ENCODE measurements around the gene SSX7.
"Not testable (repeated sequence)": the region's sequence is repeated elsewhere in the genome, so short reads cannot be mapped to it uniquely, and the experiment has no call there.

The SSX7 gene

GRCh38 chrX:52654800-52655199 is at the start of gene SSX7:
TSS of gene SSX7 (minus strand) at chrX:52654900. CDS start at chrX:52653472, 1,428 bp downstream.
- in situ Hi-C loops (cut with MboI; ENCODE audit: low pct_unique_long_range_greater_than_20kb, low sequenced_read_pairs, unreplicated experiment); DNase-seq (ENCODE audit: low spot score): not testable (repeated sequence)

DNA sequence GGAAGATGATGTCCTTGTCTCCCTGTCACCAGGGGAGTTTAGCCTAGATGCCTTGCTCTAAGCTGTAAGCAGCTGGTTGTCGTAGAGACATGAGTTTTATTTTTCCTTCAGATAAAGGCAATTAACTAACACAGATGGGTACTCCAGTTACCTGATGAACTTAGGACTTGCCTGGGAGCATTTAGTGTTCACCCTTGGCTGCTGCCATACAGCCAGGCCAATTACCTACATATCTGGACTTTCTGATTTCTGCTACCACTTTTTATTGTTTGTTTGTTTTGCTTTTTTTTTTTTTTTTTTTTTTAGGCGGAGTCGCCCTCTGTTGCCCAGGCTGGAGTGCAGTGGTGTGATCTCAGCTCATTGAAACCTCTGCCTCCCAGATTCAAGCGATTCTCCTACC is 37.3 kb upstream of the SSX7 start:
- DNase-seq (ENCODE audit: low spot score); in situ Hi-C loops (cut with MboI; ENCODE audit: low pct_unique_long_range_greater_than_20kb, low sequenced_read_pairs, unreplicated experiment): not testable (repeated sequence)

DNA sequence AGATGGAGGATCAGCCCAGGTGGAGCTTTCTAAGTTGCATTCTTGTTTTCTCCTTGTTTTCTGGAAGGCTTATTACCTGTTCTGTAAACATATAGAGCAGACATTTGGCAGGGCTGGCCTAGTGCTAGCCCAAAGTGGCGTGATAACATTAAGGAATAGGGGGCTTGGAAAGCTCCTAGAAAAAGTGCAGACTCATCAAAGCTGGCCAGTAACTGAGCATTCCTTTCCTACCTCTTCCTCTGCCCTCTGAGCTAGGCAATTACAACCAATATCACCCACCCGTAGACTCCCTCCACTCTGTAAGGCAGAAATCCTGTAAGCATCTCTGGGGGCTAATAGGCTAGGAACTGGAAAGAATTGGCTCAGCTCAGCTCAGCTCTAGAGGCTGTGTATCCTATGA is 7.5 kb upstream of the SSX7 start:
- in situ Hi-C loops (cut with MboI; ENCODE audit: low pct_unique_long_range_greater_than_20kb, low sequenced_read_pairs, unreplicated experiment); DNase-seq (ENCODE audit: low spot score): not testable (repeated sequence)

- DNase-seq (ENCODE audit: low spot score); in situ Hi-C loops (cut with MboI; ENCODE audit: low pct_unique_long_range_greater_than_20kb, low sequenced_read_pairs, unreplicated experiment): not testable (repeated sequence)
Observed at GRCh38 chrX:52655475-52655874, 775 bp upstream of the SSX7 start.

DNA sequence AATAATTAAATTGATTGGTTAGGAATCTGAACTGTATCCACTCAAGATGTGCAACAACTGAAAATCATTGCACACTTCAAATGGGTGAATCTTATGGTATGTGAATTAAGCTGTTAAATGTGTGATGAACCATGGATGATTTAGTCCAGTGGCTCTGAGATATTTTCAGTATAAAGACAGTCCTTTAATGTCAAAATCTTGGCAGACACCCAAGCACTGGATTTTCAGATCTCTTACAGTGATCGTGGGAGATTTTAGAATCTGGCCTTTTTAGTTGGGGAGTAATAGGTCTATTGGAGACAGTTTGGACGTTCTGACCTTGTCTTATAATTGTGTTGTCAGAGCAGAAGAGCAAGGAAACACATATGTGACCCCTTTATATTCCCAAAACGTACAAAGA is 4.0 kb downstream of the SSX7 start:
- in situ Hi-C loops (cut with MboI; ENCODE audit: low pct_unique_long_range_greater_than_20kb, low sequenced_read_pairs, unreplicated experiment); DNase-seq (ENCODE audit: low spot score): not testable (repeated sequence)

DNA sequence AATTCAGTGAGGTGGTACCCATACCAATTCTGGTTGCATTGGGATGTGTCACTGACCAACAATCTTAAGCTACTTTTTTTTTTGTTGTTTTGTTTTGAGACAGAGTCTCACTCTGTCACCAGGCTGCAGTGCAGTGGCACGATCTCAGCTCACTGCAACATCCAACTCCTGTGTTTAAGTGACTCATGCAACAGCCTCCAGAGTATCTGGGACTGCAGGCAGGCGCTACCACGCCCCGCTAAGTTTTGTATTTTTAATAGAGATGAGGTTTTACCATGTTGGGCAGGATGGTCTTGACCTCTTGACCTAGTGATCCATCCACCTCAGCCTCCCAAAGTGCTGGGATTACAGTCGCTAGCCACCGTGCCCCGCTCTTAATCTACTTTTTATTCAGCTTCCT is 5.7 kb downstream of the SSX7 start:
- DNase-seq (ENCODE audit: low spot score); in situ Hi-C loops (cut with MboI; ENCODE audit: low pct_unique_long_range_greater_than_20kb, low sequenced_read_pairs, unreplicated experiment): not testable (repeated sequence)

DNA sequence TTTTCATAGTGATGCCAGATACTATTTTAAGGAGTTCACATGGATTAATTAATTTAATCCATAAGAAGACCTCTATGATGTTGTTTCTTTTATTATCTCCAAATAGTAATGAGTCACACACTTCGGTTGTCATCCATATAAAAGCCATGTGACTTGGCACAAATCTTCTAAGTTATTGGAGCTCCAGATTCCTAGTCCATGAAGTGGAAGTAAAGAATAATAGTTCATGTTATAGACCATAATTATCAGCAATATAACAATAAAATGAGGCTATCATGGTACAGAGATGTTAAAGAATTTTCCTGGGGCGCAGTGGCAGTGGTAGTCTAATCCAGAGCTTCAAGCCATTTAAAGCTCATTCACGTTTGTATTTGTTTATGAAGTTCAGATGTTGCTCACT is 26.2 kb downstream of the SSX7 start:
- in situ Hi-C loops (cut with MboI; ENCODE audit: low pct_unique_long_range_greater_than_20kb, low sequenced_read_pairs, unreplicated experiment) = not testable (repeated sequence)

DNA sequence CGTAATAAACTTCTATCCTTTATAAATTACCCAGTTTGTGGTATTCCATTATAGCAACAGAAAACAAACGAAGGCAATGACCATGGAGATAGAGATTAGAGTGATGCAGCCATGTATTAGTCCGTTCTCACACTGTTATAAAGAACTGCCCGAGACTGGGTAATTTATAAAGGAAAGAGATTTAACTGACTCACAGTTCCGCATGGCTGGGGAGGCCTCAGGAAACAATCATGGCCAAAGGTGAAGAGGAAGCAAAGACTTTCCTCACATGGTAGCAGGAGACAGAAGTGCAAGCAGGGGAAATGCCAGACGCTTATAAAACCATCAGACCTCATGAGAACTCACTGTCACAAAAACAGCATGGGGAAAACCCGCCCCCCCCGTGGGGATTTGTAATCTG is 34.0 kb downstream of the SSX7 start:
- in situ Hi-C loops (cut with MboI; ENCODE audit: low pct_unique_long_range_greater_than_20kb, low sequenced_read_pairs, unreplicated experiment); DNase-seq (ENCODE audit: low spot score): not testable (repeated sequence)

More for the DNA sequence above, 26.2 kb downstream of the SSX7 start:
- not testable (repeated sequence) for DNase-seq (ENCODE audit: low spot score)

DNA sequence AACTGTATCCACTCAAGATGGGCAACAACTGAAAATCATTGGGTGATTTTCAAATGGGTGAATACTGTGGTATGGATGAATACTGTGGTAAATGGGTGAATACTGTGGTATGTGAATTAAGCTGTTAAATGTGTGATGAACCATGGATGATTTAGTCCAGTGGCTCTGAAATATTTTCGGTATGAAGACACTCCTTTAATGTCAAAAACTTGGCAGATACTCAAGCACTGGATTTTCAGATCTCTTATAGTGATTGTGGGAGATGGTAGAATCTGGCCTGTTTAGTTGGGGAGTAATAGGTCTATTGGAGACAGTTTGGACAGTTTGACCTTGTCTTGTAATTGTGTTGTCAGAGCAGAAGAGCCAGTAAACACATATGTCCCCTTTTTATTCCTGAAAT is 45.7 kb downstream of the SSX7 start:
- no peak for DNase-seq (ENCODE audit: low spot score)
- TF ChIP-seq, protein P1, sequence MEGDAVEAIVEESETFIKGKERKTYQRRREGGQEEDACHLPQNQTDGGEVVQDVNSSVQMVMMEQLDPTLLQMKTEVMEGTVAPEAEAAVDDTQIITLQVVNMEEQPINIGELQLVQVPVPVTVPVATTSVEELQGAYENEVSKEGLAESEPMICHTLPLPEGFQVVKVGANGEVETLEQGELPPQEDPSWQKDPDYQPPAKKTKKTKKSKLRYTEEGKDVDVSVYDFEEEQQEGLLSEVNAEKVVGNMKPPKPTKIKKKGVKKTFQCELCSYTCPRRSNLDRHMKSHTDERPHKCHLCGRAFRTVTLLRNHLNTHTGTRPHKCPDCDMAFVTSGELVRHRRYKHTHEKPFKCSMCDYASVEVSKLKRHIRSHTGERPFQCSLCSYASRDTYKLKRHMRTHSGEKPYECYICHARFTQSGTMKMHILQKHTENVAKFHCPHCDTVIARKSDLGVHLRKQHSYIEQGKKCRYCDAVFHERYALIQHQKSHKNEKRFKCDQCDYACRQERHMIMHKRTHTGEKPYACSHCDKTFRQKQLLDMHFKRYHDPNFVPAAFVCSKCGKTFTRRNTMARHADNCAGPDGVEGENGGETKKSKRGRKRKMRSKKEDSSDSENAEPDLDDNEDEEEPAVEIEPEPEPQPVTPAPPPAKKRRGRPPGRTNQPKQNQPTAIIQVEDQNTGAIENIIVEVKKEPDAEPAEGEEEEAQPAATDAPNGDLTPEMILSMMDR (IDR thresholded peaks at IDR 0.05; ENCODE audit: extremely low read depth, insufficient read depth, missing control alignments) = no peak
- in situ Hi-C loops (cut with MboI; ENCODE audit: low pct_unique_long_range_greater_than_20kb, low sequenced_read_pairs, unreplicated experiment) = no loop called here

DNA sequence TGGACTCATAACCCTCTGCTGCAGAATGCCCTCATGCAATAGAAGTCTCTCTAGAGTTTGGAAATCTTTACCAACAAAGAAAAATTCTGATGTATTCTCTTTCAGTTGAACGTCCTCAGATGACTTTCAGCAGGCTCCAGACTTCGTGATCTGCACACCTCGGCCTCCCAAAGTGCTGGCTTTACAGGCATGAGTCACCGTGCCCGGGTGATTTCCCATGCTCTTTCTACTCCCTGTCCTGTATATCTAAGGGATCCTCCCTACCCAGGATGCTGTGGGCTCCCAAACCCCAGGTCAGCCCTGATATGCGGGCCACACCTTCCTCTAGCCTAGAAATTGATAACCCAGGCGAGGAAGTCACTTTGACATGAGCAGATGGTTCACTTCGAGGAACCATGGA is 51.5 kb downstream of the SSX7 start:
- DNase-seq (ENCODE audit: low spot score); in situ Hi-C loops (cut with MboI; ENCODE audit: low pct_unique_long_range_greater_than_20kb, low sequenced_read_pairs, unreplicated experiment): not testable (repeated sequence)

DNA sequence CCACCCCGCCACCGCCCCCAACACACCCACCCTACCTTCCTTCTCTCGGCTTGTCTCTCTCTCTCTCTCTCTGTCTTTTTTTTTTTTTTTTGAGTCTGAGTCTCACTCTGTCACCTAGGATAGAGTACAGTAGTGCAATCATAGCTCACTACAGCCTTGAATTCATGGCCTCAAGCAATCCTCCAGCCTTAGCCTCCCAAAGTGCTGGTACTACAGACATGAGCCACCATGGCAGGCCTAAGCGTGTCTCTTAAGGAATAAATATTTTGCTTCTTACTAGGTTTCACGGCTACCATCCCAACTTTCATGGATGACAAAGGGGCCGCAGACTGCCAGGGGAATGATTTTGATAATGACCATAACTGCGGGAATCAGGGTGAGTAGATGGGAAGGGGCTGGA is 55.8 kb downstream of the SSX7 start:
- TF ChIP-seq, protein P1 (IDR thresholded peaks at IDR 0.05; ENCODE audit: extremely low read depth, insufficient read depth, missing control alignments) = no peak
- DNase-seq (ENCODE audit: low spot score) = no peak
- in situ Hi-C loops (cut with MboI; ENCODE audit: low pct_unique_long_range_greater_than_20kb, low sequenced_read_pairs, unreplicated experiment) = no loop called here

- in situ Hi-C loops (cut with MboI; ENCODE audit: low pct_unique_long_range_greater_than_20kb, low sequenced_read_pairs, unreplicated experiment) = no loop called here
- TF ChIP-seq, protein P1 (IDR thresholded peaks at IDR 0.05; ENCODE audit: extremely low read depth, insufficient read depth, missing control alignments) = no peak
- DNase-seq (ENCODE audit: low spot score) = no peak
Observed at GRCh38 chrX:52594658-52595057, 60.0 kb downstream of the SSX7 start.
